ENCODE data around the gene SAMD10. TPM values are rescaled to one million over a fixed set of nuclear protein-coding genes. Genes with fewer than 3 reads are reported as not detected.

Gene SAMD10
- total and polyA plus RNA-seq, 3 donors from 2014 or later = 3.9 to 10.7 (median 6.2) TPM

DNA sequence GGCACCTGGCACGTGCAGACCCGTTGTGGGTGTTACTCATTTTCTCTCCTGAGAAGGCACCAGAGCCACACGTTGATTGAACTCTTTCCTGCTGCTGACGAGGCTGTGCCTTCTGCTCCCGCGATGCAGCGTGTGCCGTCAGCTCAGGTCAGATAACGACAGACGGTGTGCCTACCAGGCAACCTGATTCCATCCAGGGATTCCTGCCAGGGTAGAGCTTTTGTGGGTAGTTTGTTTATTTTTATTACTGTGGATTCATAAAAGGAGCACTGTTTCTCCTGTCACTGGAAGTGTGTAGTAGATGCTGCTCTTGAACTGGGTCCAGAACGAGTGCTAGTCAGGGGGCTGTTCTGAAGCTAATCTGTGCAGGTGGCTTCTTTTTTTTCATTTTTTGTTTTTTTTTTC, 22.2 kb upstream of the SAMD10 start:
- WGBS, 2 donors = 58 to 86% methylated on average over 7 to 11 of the region's 11 CpGs
- no peak for DNase-seq
- no peak for TF ChIP-seq POLR2A (IDR thresholded peaks at IDR 0.05)
- TF ChIP-seq, protein P1, sequence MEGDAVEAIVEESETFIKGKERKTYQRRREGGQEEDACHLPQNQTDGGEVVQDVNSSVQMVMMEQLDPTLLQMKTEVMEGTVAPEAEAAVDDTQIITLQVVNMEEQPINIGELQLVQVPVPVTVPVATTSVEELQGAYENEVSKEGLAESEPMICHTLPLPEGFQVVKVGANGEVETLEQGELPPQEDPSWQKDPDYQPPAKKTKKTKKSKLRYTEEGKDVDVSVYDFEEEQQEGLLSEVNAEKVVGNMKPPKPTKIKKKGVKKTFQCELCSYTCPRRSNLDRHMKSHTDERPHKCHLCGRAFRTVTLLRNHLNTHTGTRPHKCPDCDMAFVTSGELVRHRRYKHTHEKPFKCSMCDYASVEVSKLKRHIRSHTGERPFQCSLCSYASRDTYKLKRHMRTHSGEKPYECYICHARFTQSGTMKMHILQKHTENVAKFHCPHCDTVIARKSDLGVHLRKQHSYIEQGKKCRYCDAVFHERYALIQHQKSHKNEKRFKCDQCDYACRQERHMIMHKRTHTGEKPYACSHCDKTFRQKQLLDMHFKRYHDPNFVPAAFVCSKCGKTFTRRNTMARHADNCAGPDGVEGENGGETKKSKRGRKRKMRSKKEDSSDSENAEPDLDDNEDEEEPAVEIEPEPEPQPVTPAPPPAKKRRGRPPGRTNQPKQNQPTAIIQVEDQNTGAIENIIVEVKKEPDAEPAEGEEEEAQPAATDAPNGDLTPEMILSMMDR (IDR thresholded peaks at IDR 0.05) = no peak

DNA sequence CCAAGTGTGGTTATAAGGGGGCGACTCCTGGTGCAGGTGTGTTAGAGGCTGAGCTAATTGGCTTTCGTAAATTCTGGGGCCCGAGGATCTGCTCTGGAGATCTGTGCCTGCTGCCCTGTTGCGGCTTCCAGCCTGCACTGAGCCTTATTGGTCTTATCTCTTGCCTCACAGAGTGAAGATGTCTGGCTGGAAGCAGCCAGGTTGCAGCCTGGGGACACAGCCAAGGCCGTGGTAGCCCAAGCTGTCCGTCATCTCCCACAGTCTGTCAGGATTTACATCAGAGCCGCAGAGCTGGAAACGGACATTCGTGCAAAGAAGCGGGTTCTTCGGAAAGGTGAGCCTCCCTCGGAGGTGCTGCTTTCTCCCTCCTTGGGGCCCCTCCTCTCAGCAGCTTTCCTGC, 21.5 kb upstream of the SAMD10 start:
- intact Hi-C loops (cut with DNase I; ENCODE audit: low total_unique reads) = no loop called here
- H3K27ac ChIP-seq = no peak overlapping the region
- no peaks in the 10 kb centered on the region for H3K36me3 ChIP-seq (ENCODE audit: low read depth, missing control alignments)
- WGBS, 2 donors = 81 to 88% methylated on average over 9 to 12 of the region's 12 CpGs
- peak; percentile 26 for DNase-seq
- H3K4me1 ChIP-seq = no peaks in the 10 kb centered on the region
- no peaks in the 10 kb centered on the region for H3K27me3 ChIP-seq
- TF ChIP-seq, protein P1 (IDR thresholded peaks at IDR 0.05) = no peak
- no peak for TF ChIP-seq POLR2A (IDR thresholded peaks at IDR 0.05)
- no peaks in the 10 kb centered on the region for H3K9me3 ChIP-seq
- no peak overlapping the region for H3K4me3 ChIP-seq

More for the DNA sequence above, 22.2 kb upstream of the SAMD10 start:
- Histone ChIP-seq H3K9me3 (no peaks in the 10 kb centered on the region), H3K4me1 (no peaks in the 10 kb centered on the region), H3K27me3 (no peaks in the 10 kb centered on the region), H3K27ac (no peak overlapping the region), H3K4me3 (no peak overlapping the region), H3K36me3 (ENCODE audit: low read depth, missing control alignments) (no peaks in the 10 kb centered on the region)
- intact Hi-C loops (cut with DNase I; ENCODE audit: low total_unique reads) = no loop called here

DNA sequence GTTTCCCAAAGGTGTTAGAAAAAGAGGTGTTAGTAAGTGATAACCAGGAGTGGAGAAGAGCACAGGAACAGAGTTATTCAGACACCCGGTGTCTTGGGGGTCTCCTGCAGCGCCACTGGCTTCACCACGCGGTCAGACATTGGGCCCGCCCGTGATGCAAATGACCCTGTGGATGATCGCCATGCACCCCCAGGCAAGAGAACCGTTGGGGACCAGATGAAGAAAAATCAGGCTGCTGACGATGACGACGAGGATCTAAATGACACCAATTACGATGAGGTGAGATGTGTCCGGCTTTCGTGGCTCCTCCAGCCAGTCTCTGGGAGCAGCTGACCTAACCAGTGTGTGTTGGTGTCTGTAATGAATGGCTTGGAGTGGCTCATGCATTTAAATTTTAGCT, 3.5 kb upstream of the SAMD10 start:
- 84 to 86% methylated on average over 14 of the region's 14 CpGs for WGBS, 2 donors
- Histone ChIP-seq H3K4me3 (no peak overlapping the region), H3K4me1 (peaks cover 29% of the 10 kb centered on the region), H3K27me3 (no peaks in the 10 kb centered on the region), H3K36me3 (ENCODE audit: low read depth, missing control alignments) (no peaks in the 10 kb centered on the region), H3K9me3 (no peaks in the 10 kb centered on the region), H3K27ac (no peak overlapping the region)
- no peak for DNase-seq
- intact Hi-C loops (cut with DNase I; ENCODE audit: low total_unique reads) = no loop called here
- TF ChIP-seq POLR2A (IDR thresholded peaks at IDR 0.05) = no peak
- TF ChIP-seq, protein P1 (IDR thresholded peaks at IDR 0.05) = no peak

DNA sequence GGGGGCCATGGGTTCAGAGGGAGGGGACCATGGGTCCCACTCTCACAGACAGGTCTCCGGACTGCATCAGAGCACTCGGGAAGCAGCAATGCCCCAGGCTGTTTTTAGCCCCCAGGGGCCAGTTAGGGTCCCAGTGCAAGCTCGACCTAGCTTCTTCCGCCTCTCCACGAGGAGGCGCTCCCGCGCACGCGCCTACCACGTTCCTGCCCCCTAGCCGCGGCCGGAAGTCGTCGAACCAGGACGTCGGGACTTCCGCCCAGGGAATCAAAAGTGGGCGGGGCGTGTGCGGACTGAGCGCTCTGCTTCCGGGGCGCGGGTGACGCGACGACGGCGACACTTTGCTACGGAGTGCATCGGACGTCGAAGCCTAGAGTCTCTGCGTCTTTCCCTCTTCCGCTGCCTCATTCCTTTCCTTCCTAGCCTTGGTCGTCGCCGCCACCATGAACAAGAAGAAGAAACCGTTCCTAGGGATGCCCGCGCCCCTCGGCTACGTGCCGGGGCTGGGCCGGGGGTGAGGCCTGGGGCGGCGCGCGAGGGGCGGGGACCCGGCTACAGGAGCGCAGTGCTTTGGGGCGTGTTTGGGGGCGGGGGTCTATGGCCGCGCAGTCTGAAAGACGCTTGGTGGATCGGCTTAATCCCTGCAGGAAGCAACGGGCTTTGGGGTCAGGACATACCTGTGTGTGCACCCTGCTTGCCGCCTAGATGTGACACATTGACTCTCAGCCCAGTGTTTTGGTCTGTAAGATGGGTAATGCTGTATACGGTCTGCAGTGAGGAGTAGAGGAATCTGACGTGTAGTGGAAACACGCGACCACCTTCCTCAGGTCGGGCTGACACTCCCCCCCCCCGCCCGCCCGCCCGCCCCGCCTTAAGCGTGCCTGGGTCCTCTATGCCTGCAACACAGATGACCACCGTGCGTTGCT, 1.6 kb upstream of the SAMD10 start, which contains the start of gene PRPF6:
TSS of gene PRPF6 (plus strand) at position 327 of the 923 bp plus-strand sequence. CDS start at position 441, 114 bp downstream.
- H3K4me3 ChIP-seq = peak within 1 kb of the TSS; percentile 90 to 98
- H3K27ac ChIP-seq = peak within 1 kb of the TSS; percentile 47 to 83
- no peaks in the 10 kb centered on the region for H3K36me3 ChIP-seq (ENCODE audit: low read depth, missing control alignments)
- peak; percentile 95 for DNase-seq
- H3K9me3 ChIP-seq = no peaks in the 10 kb centered on the region
- WGBS, 2 donors = 0 to 1% methylated on average over 13 to 63 of the region's 75 CpGs
- no peaks in the 10 kb centered on the region for H3K27me3 ChIP-seq
- intact Hi-C loops (cut with DNase I; ENCODE audit: low total_unique reads) = no loop called here
- TF ChIP-seq POLR2A (IDR thresholded peaks at IDR 0.05) = no peak
- TF ChIP-seq, protein P1 (IDR thresholded peaks at IDR 0.05) = peak; percentile 53 to 87 (median 76)
- peaks cover 29% of the 10 kb centered on the region for H3K4me1 ChIP-seq

Data from testis (tissue), 3 donors.